SKM-1 (cell line): ENCODE results near the gene LCNL1.
"Not testable (repeated sequence)": the region's sequence is repeated elsewhere in the genome, so short reads cannot be mapped to it uniquely, and the experiment has no call there.

ENCODE experiments used
- DNase-seq: peaks from one replicate; lab custom pipeline; 2025; ENCODE audit not compliant: unreplicated experiment; lab: John Stamatoyannopoulos, UW

The LCNL1 gene

GRCh38 chr9:137022662-137023008 is 39.8 kb downstream of the LCNL1 start:
- no peak for DNase-seq

GRCh38 chr9:137023157-137023556 is 40.4 kb downstream of the LCNL1 start:
- no peak for DNase-seq

- no peak for DNase-seq
Observed at GRCh38 chr9:137023583-137023991, 40.8 kb downstream of the LCNL1 start.

GRCh38 chr9:137025517-137025966 is 42.7 kb downstream of the LCNL1 start:
- DNase-seq: no peak

GRCh38 chr9:137026384-137026783 is 43.6 kb downstream of the LCNL1 start:
- no peak for DNase-seq

- DNase-seq: no peak
Observed at GRCh38 chr9:137026828-137027227, 44.0 kb downstream of the LCNL1 start.

GRCh38 chr9:137027369-137028262 is 44.8 kb downstream of the LCNL1 start, which contains the start of gene ABCA2:
Gene ABCA2, minus strand, starts transcription at chr9:137028237. Its CDS starts 97 bp downstream, at chr9:137028140.
- DNase-seq: peak; percentile 6

GRCh38 chr9:137028263-137029057 is 45.7 kb downstream of the LCNL1 start:
- DNase-seq: peak; percentile 34

GRCh38 chr9:137029058-137029936 is 46.5 kb downstream of the LCNL1 start:
- peak; percentile 60 for DNase-seq

GRCh38 chr9:137030006-137030405 is 47.2 kb downstream of the LCNL1 start:
- no peak for DNase-seq

GRCh38 chr9:137030538-137031527 is 48.0 kb downstream of the LCNL1 start:
- DNase-seq: peak; percentile 76

- peak; percentile 27 for DNase-seq
Observed at GRCh38 chr9:137031904-137032640, 49.3 kb downstream of the LCNL1 start, which contains the start of gene FUT7. Gene FUT7, minus strand, starts transcription at chr9:137032088. Its CDS starts 97 bp downstream, at chr9:137031991.

- peak; percentile 75 for DNase-seq
Observed at GRCh38 chr9:137032858-137033257, 50.1 kb downstream of the LCNL1 start.

- not testable (repeated sequence) for DNase-seq
Observed at GRCh38 chr9:137033481-137033880, 50.7 kb downstream of the LCNL1 start.

- DNase-seq: no peak
Observed at GRCh38 chr9:137034039-137034708, 51.4 kb downstream of the LCNL1 start.

- peak; percentile 89 for DNase-seq
Observed at GRCh38 chr9:137034709-137035506, 52.1 kb downstream of the LCNL1 start.
